Measurements from ENCODE around the gene ZNF568. TPM values are rescaled to one million over a fixed set of nuclear protein-coding genes. Genes with fewer than 3 reads are reported as not detected.

ZNF568 gene
- total RNA-seq, result 4.5 and 6.3 TPM in 2 replicates

DNA sequence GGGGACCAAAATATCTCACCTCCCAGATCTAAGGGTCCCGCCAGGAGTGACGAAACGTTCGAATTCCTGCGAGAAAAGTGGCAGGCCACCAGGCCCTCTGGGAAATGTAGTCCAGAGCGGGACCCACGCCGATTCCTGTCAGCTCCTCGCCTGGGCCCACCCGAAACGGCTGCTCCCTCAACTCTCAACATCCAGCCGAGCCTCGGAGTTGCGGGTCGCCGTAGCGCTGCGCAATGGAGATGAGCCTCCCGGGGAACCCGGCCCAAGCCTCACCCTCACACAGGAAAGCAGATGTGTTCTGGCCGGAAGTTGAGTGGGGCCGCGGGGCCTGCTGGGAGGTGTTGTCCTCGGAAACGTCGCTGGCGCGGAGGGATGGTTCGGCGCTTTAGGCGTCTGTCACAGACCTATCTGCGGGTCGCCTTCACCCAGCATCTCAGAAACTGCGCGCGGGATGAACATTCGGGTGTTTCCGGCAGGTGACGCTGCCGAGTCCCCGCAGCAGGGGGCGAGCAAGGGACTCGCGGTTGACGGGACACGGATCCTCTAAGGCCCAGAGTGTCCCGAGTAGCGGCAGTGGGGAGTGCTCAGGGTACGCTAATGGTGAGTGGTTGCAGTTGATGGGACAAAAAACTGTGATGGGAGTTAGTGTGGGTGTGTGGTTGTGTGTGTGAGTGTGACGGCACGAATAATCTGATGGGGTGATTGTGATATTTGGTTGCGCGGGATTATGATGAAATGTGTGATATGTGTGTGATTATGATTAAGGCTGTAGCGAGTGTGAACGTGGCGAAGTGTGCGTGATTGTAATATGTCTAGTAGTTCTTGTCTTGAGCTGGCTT, at the start of gene ZNF568, which contains the start of gene ZNF829:
TSS of gene ZNF568 (plus strand) at position 341 of the 839 bp plus-strand sequence. CDS start 6,439 bp downstream, outside the sequence.
TSS of gene ZNF829 (minus strand) at position 300 of the 839 bp plus-strand sequence. CDS start 1,124 bp downstream, outside the sequence.
- Mint-ChIP-seq H3K9me3 (peaks cover 63% of the 10 kb centered on the region), H3K4me3 (ENCODE audit: low read depth) (peak within 1 kb of the TSS; percentile 90), H3K27ac (peak within 1 kb of the TSS; percentile 93), H3K4me1 (ENCODE audit: low read depth) (peaks cover 20% of the 10 kb centered on the region), H3K27me3 (ENCODE audit: low read depth) (no peaks in the 10 kb centered on the region), H3K36me3 (ENCODE audit: low read depth) (peaks cover 77% of the 10 kb centered on the region)
- intact Hi-C loops (cut with micrococcal nuclease), result loop anchor here (1.0 to 10.0 kb wide), 8 partner anchors 66 to 702 kb away; partner anchors contain the start of genes ZNF345, ZNF420, ZNF565 and ZNF569
- DNase-seq (ENCODE audit: low spot score), result peak; percentile 92

DNA sequence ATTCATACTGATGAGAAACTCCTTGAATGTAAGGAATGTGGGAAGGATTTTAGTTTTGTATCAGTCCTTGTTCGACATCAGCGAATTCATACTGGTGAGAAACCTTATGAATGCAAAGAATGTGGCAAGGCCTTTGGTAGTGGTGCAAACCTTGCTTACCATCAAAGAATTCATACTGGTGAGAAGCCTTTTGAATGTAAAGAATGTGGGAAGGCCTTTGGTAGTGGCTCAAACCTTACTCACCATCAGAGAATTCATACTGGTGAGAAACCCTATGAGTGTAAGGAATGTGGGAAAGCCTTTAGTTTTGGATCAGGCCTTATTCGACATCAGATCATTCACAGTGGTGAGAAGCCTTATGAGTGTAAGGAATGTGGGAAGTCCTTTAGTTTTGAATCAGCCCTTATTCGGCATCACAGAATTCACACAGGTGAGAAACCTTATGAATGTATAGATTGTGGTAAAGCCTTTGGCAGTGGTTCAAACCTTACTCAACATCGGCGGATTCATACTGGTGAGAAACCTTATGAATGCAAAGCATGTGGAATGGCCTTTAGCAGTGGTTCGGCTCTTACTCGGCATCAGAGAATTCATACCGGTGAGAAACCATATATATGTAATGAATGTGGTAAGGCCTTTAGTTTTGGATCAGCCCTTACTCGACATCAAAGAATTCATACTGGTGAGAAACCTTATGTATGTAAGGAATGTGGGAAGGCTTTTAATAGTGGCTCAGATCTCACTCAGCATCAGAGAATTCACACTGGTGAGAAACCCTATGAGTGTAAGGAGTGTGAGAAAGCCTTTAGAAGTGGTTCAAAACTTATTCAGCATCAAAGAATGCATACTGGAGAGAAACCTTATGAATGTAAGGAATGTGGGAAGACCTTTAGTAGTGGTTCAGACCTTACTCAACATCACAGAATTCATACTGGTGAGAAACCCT, 38.9 kb upstream of the ZNF568 start:
- Mint-ChIP-seq H3K4me1 (ENCODE audit: low read depth) (no peaks in the 10 kb centered on the region), H3K4me3 (ENCODE audit: low read depth) (no peak overlapping the region), H3K27ac (no peak overlapping the region), H3K36me3 (ENCODE audit: low read depth) (peaks cover 52% of the 10 kb centered on the region), H3K9me3 (peaks cover 65% of the 10 kb centered on the region), H3K27me3 (ENCODE audit: low read depth) (no peaks in the 10 kb centered on the region)
- intact Hi-C loops (cut with micrococcal nuclease), result no loop called here
- no peak for DNase-seq (ENCODE audit: low spot score)

DNA sequence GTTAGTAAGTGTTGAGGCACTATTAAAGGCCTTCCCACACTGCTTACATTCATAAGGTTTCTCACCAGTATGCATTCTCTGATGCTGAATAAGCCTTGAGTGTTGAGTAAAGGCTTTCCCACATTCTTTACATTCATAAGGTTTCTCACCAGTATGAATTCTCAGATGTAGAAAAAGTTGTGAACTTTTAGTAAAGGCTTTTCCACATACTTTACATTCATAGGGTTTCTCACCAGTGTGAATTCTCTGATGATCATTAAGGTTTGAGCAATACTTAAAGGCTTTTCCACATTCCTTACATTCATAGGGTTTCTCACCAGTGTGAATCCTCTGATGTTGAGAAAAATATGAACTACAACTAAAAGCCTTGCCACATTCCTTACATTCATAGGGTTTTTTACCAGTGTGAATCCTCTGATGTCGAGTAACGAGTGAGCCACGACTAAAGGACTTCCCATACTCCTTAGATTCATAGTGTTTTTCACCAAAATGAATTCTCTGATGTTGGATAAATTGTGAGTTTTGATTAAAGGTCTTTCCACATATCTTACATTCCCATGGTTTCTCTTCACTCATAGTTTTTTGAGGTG, 24.3 kb upstream of the ZNF568 start:
- no peak overlapping the region for H3K27ac Mint-ChIP-seq
- peaks cover 71% of the 10 kb centered on the region for H3K36me3 Mint-ChIP-seq (ENCODE audit: low read depth)
- intact Hi-C loops (cut with micrococcal nuclease), result no loop called here
- H3K4me1 Mint-ChIP-seq (ENCODE audit: low read depth), result no peaks in the 10 kb centered on the region
- H3K27me3 Mint-ChIP-seq (ENCODE audit: low read depth), result no peaks in the 10 kb centered on the region
- H3K9me3 Mint-ChIP-seq, result peaks cover 76% of the 10 kb centered on the region
- DNase-seq (ENCODE audit: low spot score), result no peak
- H3K4me3 Mint-ChIP-seq (ENCODE audit: low read depth), result no peak overlapping the region

- peaks cover 81% of the 10 kb centered on the region for H3K9me3 Mint-ChIP-seq
- H3K27ac Mint-ChIP-seq, result no peak overlapping the region
- DNase-seq (ENCODE audit: low spot score), result no peak
- H3K4me1 Mint-ChIP-seq (ENCODE audit: low read depth), result no peaks in the 10 kb centered on the region
- H3K4me3 Mint-ChIP-seq (ENCODE audit: low read depth), result no peak overlapping the region
- intact Hi-C loops (cut with micrococcal nuclease), result no loop called here
- H3K27me3 Mint-ChIP-seq (ENCODE audit: low read depth), result no peaks in the 10 kb centered on the region
- H3K36me3 Mint-ChIP-seq (ENCODE audit: low read depth), result peaks cover 86% of the 10 kb centered on the region
These were observed 21.2 kb upstream of the ZNF568 start for GRCh38 chr19:36894849-36895383.

- Mint-ChIP-seq H3K27me3 (ENCODE audit: low read depth) (no peaks in the 10 kb centered on the region), H3K27ac (no peak overlapping the region), H3K4me1 (ENCODE audit: low read depth) (no peaks in the 10 kb centered on the region), H3K9me3 (peaks cover 77% of the 10 kb centered on the region), H3K4me3 (ENCODE audit: low read depth) (no peak overlapping the region), H3K36me3 (ENCODE audit: low read depth) (peaks cover 87% of the 10 kb centered on the region)
- no peak for DNase-seq (ENCODE audit: low spot score)
- intact Hi-C loops (cut with micrococcal nuclease), result no loop called here
These were observed 17.7 kb upstream of the ZNF568 start for GRCh38 chr19:36898422-36898821.

DNA sequence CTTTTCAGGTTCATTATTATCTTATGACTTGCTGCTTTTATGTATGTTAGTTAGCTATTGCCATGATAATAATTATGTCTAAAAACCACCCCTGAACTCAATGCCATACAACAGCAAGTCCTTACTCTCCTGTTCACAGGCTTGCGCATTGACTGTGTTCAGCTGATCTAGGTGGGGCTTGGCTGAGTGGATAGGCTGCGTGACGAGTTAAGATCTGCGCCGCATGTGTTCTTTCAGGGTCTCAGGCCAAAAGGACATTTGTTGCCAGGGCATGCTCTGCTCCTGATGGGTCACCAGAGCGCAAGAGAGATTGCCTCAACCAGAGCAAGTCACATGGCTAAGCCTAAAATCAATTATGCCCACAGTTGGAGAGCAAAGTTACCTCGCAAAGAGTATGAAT, 859 bp downstream of the ZNF568 start:
- peaks cover 62% of the 10 kb centered on the region for H3K9me3 Mint-ChIP-seq
- no peak for DNase-seq (ENCODE audit: low spot score)
- peaks cover 20% of the 10 kb centered on the region for H3K4me1 Mint-ChIP-seq (ENCODE audit: low read depth)
- no peaks in the 10 kb centered on the region for H3K27me3 Mint-ChIP-seq (ENCODE audit: low read depth)
- H3K36me3 Mint-ChIP-seq (ENCODE audit: low read depth), result peaks cover 75% of the 10 kb centered on the region
- peak overlapping the region; percentile 90 for H3K4me3 Mint-ChIP-seq (ENCODE audit: low read depth)
- peak overlapping the region; percentile 93 for H3K27ac Mint-ChIP-seq
- intact Hi-C loops (cut with micrococcal nuclease), result loop anchor here (1.0 to 10.0 kb wide), 8 partner anchors 67 to 703 kb away; partner anchors contain the start of genes ZNF345, ZNF420, ZNF565 and ZNF569

- Mint-ChIP-seq H3K36me3 (ENCODE audit: low read depth) (peaks cover 77% of the 10 kb centered on the region), H3K27me3 (ENCODE audit: low read depth) (no peaks in the 10 kb centered on the region), H3K4me3 (ENCODE audit: low read depth) (peak overlapping the region; percentile 20), H3K27ac (no peak overlapping the region), H3K4me1 (ENCODE audit: low read depth) (peaks cover 20% of the 10 kb centered on the region), H3K9me3 (peaks cover 65% of the 10 kb centered on the region)
- no peak for DNase-seq (ENCODE audit: low spot score)
- intact Hi-C loops (cut with micrococcal nuclease), result loop anchor here (5.0 to 10.0 kb wide), 4 partner anchors 146 to 549 kb away; partner anchors contain the start of genes ZNF420, ZNF569, ZNF570 and ZNF585A
These were observed 2.0 kb downstream of the ZNF568 start for GRCh38 chr19:36918090-36918489.

DNA sequence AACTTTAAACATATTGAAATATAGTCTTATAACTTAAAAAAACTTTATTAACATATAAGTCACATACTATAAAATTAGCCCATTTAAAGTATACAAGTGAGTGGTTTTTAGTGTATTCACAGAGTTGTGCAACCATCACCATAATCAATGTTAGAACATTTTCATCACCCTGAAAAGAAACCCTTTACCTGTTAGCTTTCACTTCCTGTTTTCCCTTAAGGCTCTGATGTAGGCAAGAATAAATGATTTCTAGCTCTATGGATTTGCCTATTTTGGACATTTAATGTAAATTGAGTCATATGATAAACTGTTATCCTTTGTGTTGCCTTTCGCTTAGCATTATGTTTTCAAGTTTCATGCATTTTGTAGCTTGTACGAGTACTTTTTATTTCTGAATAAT, 15.6 kb downstream of the ZNF568 start:
- DNase-seq (ENCODE audit: low spot score), result no peak
- Mint-ChIP-seq H3K4me1 (ENCODE audit: low read depth) (no peaks in the 10 kb centered on the region), H3K36me3 (ENCODE audit: low read depth) (peaks cover 37% of the 10 kb centered on the region), H3K4me3 (ENCODE audit: low read depth) (no peak overlapping the region), H3K27ac (no peak overlapping the region), H3K27me3 (ENCODE audit: low read depth) (no peaks in the 10 kb centered on the region), H3K9me3 (peaks cover 56% of the 10 kb centered on the region)
- intact Hi-C loops (cut with micrococcal nuclease), result no loop called here

- DNase-seq (ENCODE audit: low spot score), result no peak
- no peak overlapping the region for H3K27ac Mint-ChIP-seq
- peaks cover 68% of the 10 kb centered on the region for H3K36me3 Mint-ChIP-seq (ENCODE audit: low read depth)
- intact Hi-C loops (cut with micrococcal nuclease), result no loop called here
- no peaks in the 10 kb centered on the region for H3K27me3 Mint-ChIP-seq (ENCODE audit: low read depth)
- H3K9me3 Mint-ChIP-seq, result peaks cover 64% of the 10 kb centered on the region
- H3K4me3 Mint-ChIP-seq (ENCODE audit: low read depth), result no peak overlapping the region
- H3K4me1 Mint-ChIP-seq (ENCODE audit: low read depth), result no peaks in the 10 kb centered on the region
These were observed 23.0 kb downstream of the ZNF568 start for GRCh38 chr19:36939153-36939552.

DNA sequence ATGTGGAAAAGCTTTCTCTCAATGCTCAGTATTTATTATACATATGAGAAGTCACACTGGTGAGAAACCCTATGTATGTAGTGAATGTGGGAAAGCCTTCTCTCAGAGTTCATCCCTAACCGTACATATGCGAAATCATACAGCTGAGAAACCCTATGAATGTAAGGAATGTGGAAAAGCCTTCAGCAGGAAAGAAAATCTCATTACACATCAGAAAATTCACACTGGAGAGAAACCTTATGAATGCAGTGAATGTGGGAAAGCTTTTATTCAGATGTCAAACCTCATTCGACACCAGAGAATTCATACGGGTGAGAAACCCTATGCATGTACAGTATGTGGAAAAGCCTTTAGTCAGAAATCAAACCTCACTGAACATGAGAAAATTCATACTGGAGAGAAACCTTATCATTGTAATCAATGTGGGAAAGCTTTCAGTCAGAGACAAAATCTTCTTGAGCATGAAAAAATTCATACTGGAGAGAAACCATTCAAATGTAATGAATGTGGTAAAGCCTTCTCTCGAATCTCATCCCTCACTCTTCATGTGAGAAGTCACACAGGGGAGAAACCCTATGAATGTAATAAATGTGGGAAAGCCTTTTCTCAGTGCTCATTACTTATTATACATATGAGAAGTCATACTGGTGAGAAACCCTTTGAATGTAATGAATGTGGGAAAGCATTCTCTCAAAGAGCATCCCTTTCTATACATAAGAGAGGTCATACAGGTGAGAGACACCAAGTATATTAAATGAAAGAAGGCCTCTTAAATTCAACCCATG, 34.4 kb downstream of the ZNF568 start:
- Mint-ChIP-seq H3K4me1 (ENCODE audit: low read depth) (no peaks in the 10 kb centered on the region), H3K36me3 (ENCODE audit: low read depth) (peaks cover 36% of the 10 kb centered on the region), H3K9me3 (peaks cover 57% of the 10 kb centered on the region), H3K27ac (no peak overlapping the region), H3K27me3 (ENCODE audit: low read depth) (no peaks in the 10 kb centered on the region), H3K4me3 (ENCODE audit: low read depth) (no peak overlapping the region)
- intact Hi-C loops (cut with micrococcal nuclease), result no loop called here
- DNase-seq (ENCODE audit: low spot score), result no peak

GRCh38 chr19:36962346-36962745, 46.2 kb downstream of the ZNF568 start:
- H3K36me3 Mint-ChIP-seq (ENCODE audit: low read depth), result no peaks in the 10 kb centered on the region
- H3K4me1 Mint-ChIP-seq (ENCODE audit: low read depth), result no peaks in the 10 kb centered on the region
- peaks cover 63% of the 10 kb centered on the region for H3K9me3 Mint-ChIP-seq
- intact Hi-C loops (cut with micrococcal nuclease), result no loop called here
- DNase-seq (ENCODE audit: low spot score), result no peak
- H3K27ac Mint-ChIP-seq, result no peak overlapping the region
- H3K27me3 Mint-ChIP-seq (ENCODE audit: low read depth), result no peaks in the 10 kb centered on the region
- no peak overlapping the region for H3K4me3 Mint-ChIP-seq (ENCODE audit: low read depth)
